ENCODE results near the gene SLC35F1. TPM values are rescaled to one million over a fixed set of nuclear protein-coding genes. Genes with fewer than 3 reads are reported as not detected.

The SLC35F1 gene
- polyA plus RNA-seq, 2 of the 4 experiments (the other 2 are of a cell fraction): 0.01 TPM; not detected in 1

GRCh38 chr6:117932676-117933075, 25.6 kb downstream of the SLC35F1 start:
- ChIA-PET POLR2A (no interaction called here), CTCF (interaction anchor here (1.1 kb wide), 1 partner anchor 25 kb away, joined by 4 read pairs; the partner anchor contains the start of gene SLC35F1)
- no peak overlapping the region for H3K27ac ChIP-seq
- WGBS (ENCODE audit: missing lambda C conversion rate): 2% methylated on average over 3 of the region's 3 CpGs
- no peak for ATAC-seq
- no peak for DNase-seq (ENCODE audit: low read depth in 1 of 2, low spot score in 1 of 2)
- no peak overlapping the region for H3K4me3 ChIP-seq
- FAIRE-seq: no peak
- no peak overlapping the region for H3K4me2 ChIP-seq
- no peaks in the 10 kb centered on the region for H3K4me1 ChIP-seq
- no peak for TF ChIP-seq PHF8 (IDR thresholded peaks at IDR 0.05; ENCODE audit: borderline replicate concordance, low read depth)
- H3K9me3 ChIP-seq: no peaks in the 10 kb centered on the region

GRCh38 chr6:117933471-117933870, 26.4 kb downstream of the SLC35F1 start:
- no peak overlapping the region for H3K4me3 ChIP-seq
- no peak overlapping the region for H3K4me2 ChIP-seq
- no peak for DNase-seq (ENCODE audit: low read depth in 1 of 2, low spot score in 1 of 2)
- WGBS (ENCODE audit: missing lambda C conversion rate): 2% methylated on average over 4 of the region's 4 CpGs
- FAIRE-seq: no peak
- no peak for ATAC-seq
- TF ChIP-seq RFX5 (IDR thresholded peaks at IDR 0.05) (no peak), NFE2L2 (conservative IDR thresholded peaks at IDR 0.05; ENCODE audit: low read length) (no peak), GATA3 (IDR thresholded peaks at IDR 0.05; ENCODE audit: borderline replicate concordance) (no peak), EP300 (IDR thresholded peaks at IDR 0.05) (no peak), EHMT2 (IDR thresholded peaks at IDR 0.05; ENCODE audit: low read depth) (no peak), MAFK (IDR thresholded peaks at IDR 0.05; ENCODE audit: partially characterized antibody) (no peak), KDM5A (IDR thresholded peaks at IDR 0.05) (no peak), FOSB (CRISPR knock-in tag; IDR thresholded peaks at IDR 0.05) (no peak)
- TF ChIP-seq, protein P1, sequence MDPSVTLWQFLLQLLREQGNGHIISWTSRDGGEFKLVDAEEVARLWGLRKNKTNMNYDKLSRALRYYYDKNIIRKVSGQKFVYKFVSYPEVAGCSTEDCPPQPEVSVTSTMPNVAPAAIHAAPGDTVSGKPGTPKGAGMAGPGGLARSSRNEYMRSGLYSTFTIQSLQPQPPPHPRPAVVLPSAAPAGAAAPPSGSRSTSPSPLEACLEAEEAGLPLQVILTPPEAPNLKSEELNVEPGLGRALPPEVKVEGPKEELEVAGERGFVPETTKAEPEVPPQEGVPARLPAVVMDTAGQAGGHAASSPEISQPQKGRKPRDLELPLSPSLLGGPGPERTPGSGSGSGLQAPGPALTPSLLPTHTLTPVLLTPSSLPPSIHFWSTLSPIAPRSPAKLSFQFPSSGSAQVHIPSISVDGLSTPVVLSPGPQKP (IDR thresholded peaks at IDR 0.05; ENCODE audit: low read depth, low read length): no peak
- POLR2A ChIA-PET: no interaction called here
- CTCF ChIA-PET: interaction anchor here (1.1 kb wide), 1 partner anchor 26 kb away, joined by 4 read pairs; the partner anchor contains the start of gene SLC35F1
- no peaks in the 10 kb centered on the region for H3K9me3 ChIP-seq
- no peaks in the 10 kb centered on the region for H3K4me1 ChIP-seq
- no peak overlapping the region for H3K27ac ChIP-seq

- DNase-seq (ENCODE audit: low read depth in 1 of 2, low spot score in 1 of 2): no peak
- no peaks in the 10 kb centered on the region for H3K9me3 ChIP-seq
- H3K4me3 ChIP-seq: no peak overlapping the region
- no peak for ATAC-seq
- no peak overlapping the region for H3K27ac ChIP-seq
- no peak overlapping the region for H3K4me2 ChIP-seq
- TF ChIP-seq ZSCAN20 (CRISPR knock-in tag; IDR thresholded peaks at IDR 0.05): no peak
- TF ChIP-seq SREBF2 (IDR thresholded peaks at IDR 0.05): no peak
- no peak for TF ChIP-seq CHD2 (IDR thresholded peaks at IDR 0.05; ENCODE audit: low read length, partially characterized antibody)
- no peak for TF ChIP-seq GATA3 (IDR thresholded peaks at IDR 0.05; ENCODE audit: borderline replicate concordance)
- TF ChIP-seq PHF8 (IDR thresholded peaks at IDR 0.05; ENCODE audit: borderline replicate concordance, low read depth): no peak
- TF ChIP-seq EHMT2 (IDR thresholded peaks at IDR 0.05; ENCODE audit: low read depth): no peak
- TF ChIP-seq MAFK (IDR thresholded peaks at IDR 0.05; ENCODE audit: partially characterized antibody): no peak
- TF ChIP-seq E2F6 (IDR thresholded peaks at IDR 0.05; ENCODE audit: borderline replicate concordance, low read depth): no peak
- no peak for TF ChIP-seq NFE2L2 (conservative IDR thresholded peaks at IDR 0.05; ENCODE audit: low read length)
- no peak for TF ChIP-seq ZC3H11A (IDR thresholded peaks at IDR 0.05)
- TF ChIP-seq ESRRA (IDR thresholded peaks at IDR 0.05; ENCODE audit: borderline replicate concordance, low read length): no peak
- no peak for TF ChIP-seq NR3C1 (IDR thresholded peaks at IDR 0.05)
- TF ChIP-seq, protein P1 (IDR thresholded peaks at IDR 0.05; ENCODE audit: low read depth, low read length): no peak
- TF ChIP-seq, protein P2, sequence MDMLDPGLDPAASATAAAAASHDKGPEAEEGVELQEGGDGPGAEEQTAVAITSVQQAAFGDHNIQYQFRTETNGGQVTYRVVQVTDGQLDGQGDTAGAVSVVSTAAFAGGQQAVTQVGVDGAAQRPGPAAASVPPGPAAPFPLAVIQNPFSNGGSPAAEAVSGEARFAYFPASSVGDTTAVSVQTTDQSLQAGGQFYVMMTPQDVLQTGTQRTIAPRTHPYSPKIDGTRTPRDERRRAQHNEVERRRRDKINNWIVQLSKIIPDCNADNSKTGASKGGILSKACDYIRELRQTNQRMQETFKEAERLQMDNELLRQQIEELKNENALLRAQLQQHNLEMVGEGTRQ (IDR thresholded peaks at IDR 0.05): no peak
- TF ChIP-seq KDM1A (IDR thresholded peaks at IDR 0.05; ENCODE audit: low read depth): no peak
- no peak for TF ChIP-seq PBX3 (IDR thresholded peaks at IDR 0.05)
- no peak for TF ChIP-seq HOXA7 (CRISPR knock-in tag; IDR thresholded peaks at IDR 0.05)
- no peak for TF ChIP-seq POLR2AphosphoS2 (conservative IDR thresholded peaks at IDR 0.05; ENCODE audit: low read length)
- no peak for TF ChIP-seq TP53 (CRISPR knock-in tag; IDR thresholded peaks at IDR 0.05)
- no peak for TF ChIP-seq FOSB (CRISPR knock-in tag; IDR thresholded peaks at IDR 0.05)
- POLR2A ChIA-PET: no interaction called here
- H3K4me1 ChIP-seq: no peaks in the 10 kb centered on the region
- CTCF ChIA-PET: interaction anchor here (1.0 kb wide), 1 partner anchor 31 kb away, joined by 3 read pairs; the partner anchor contains the start of gene SLC35F1
- 12% methylated on average over 5 of the region's 5 CpGs for WGBS (ENCODE audit: missing lambda C conversion rate)
- no peak for FAIRE-seq
Measured at GRCh38 chr6:117938311-117938995, 31.4 kb downstream of the SLC35F1 start.
